ENCODE data around the gene B4GALNT1. TPM values are rescaled to one million over a fixed set of nuclear protein-coding genes. Genes with fewer than 3 reads are reported as not detected.
A peak's percentile ranks its signal among the peaks of the same experiment; 100 is the strongest.

Gene B4GALNT1
- total and polyA plus RNA-seq, 7 experiments from 2014 or later, result 1.4 TPM; not detected in 6

- DNase-seq, result no peak
- Mint-ChIP-seq H3K27ac (peak overlapping the region in 3 of 9 donors; percentile 86 to 93 (median 87)), H3K4me3 (peak overlapping the region; percentile 81 to 91 (median 86)), H3K36me3 (peaks cover 0 to 32% (median 18%) of the 10 kb centered on the region in 5 donors), H3K9me3 (no peaks in the 10 kb centered on the region), H3K27me3 (peaks cover 0 to 11% (median 5%) of the 10 kb centered on the region in 5 donors), H3K4me1 (peaks cover 20 to 48% (median 39%) of the 10 kb centered on the region in 7 donors)
- peaks cover 0 to 18% (median 0%) of the 10 kb centered on the region in 3 experiments for H3K36me3 ChIP-seq (ENCODE audit: control insufficient read depth in 2 of 3, insufficient read depth in 3 of 3, low read length in 3 of 3)
- H3K4me3 ChIP-seq (ENCODE audit: low read length), result no peak overlapping the region
- intact Hi-C loops (cut with micrococcal nuclease), result loop anchor here (2.0 kb wide), 2 partner anchors 15 kb away; partner anchors contain the start of gene PIP4K2C (in 1 of the 2)
- H3K4me1 ChIP-seq (ENCODE audit: control insufficient read depth in 2 of 2, insufficient read depth in 2 of 2, low read length in 2 of 2), result peaks cover 19 to 26% of the 10 kb centered on the region in 2 donors
- POLR2A ChIA-PET, result interaction anchor here (0.8 to 1.8 kb wide), 6 partner anchors 9 to 145 kb away, joined by 3 to 4 read pairs (median 3); no protein-coding TSS in a partner anchor
- no peaks in the 10 kb centered on the region for H3K9me3 ChIP-seq (ENCODE audit: control insufficient read depth in 2 of 3, low read length in 3 of 3)
- no peak overlapping the region for H3K27ac ChIP-seq (ENCODE audit: low read depth, low read length)
- CTCF ChIA-PET, result interaction anchor here (0.6 to 2.0 kb wide), 3 partner anchors 14 to 36 kb away, joined by 3 to 11 read pairs (median 8); no protein-coding TSS in a partner anchor
- no peak for ATAC-seq
- no peaks in the 10 kb centered on the region for H3K27me3 ChIP-seq (ENCODE audit: control insufficient read depth in 2 of 2, insufficient read depth in 2 of 2, low read length in 2 of 2)
Measured at GRCh38 chr12:57605811-57606311, 27.1 kb downstream of the B4GALNT1 start.

GRCh38 chr12:57604992-57605810, 27.8 kb downstream of the B4GALNT1 start:
- intact Hi-C loops (cut with micrococcal nuclease), result loop anchor here (1.0 to 2.0 kb wide), 2 partner anchors 14 kb away; partner anchors contain the start of gene PIP4K2C (in 2 of the 2)
- peaks cover 3 to 38% (median 18%) of the 10 kb centered on the region in 5 donors for H3K36me3 Mint-ChIP-seq
- Histone ChIP-seq H3K4me3 (ENCODE audit: low read length) (peak overlapping the region; percentile 71), H3K9me3 (ENCODE audit: control insufficient read depth in 2 of 3, low read length in 3 of 3) (no peaks in the 10 kb centered on the region), H3K27ac (ENCODE audit: low read depth, low read length) (peak overlapping the region; percentile 70), H3K36me3 (ENCODE audit: control insufficient read depth in 2 of 3, insufficient read depth in 3 of 3, low read length in 3 of 3) (peaks cover 0 to 25% (median 0%) of the 10 kb centered on the region in 3 experiments), H3K4me1 (ENCODE audit: control insufficient read depth in 2 of 2, insufficient read depth in 2 of 2, low read length in 2 of 2) (peaks cover 19 to 20% of the 10 kb centered on the region in 2 donors), H3K27me3 (ENCODE audit: control insufficient read depth in 2 of 2, insufficient read depth in 2 of 2, low read length in 2 of 2) (no peaks in the 10 kb centered on the region)
- no peak for DNase-seq
- H3K4me1 Mint-ChIP-seq, result peaks cover 20 to 41% (median 33%) of the 10 kb centered on the region in 7 donors
- POLR2A ChIA-PET, result interaction anchor here (1.2 to 1.8 kb wide), 6 partner anchors 12 to 145 kb away, joined by 3 to 4 read pairs (median 3); no protein-coding TSS in a partner anchor
- CTCF ChIA-PET, result interaction anchor here (0.6 to 2.0 kb wide), 3 partner anchors 15 to 67 kb away, joined by 3 to 11 read pairs (median 8); no protein-coding TSS in a partner anchor
- peaks cover 0 to 4% (median under 1%) of the 10 kb centered on the region in 5 donors for H3K27me3 Mint-ChIP-seq
- H3K27ac Mint-ChIP-seq, result peak overlapping the region; percentile 49 to 93 (median 86)
- ATAC-seq, result peak; percentile 54
- H3K9me3 Mint-ChIP-seq, result no peaks in the 10 kb centered on the region
- peak overlapping the region; percentile 81 to 91 (median 86) for H3K4me3 Mint-ChIP-seq

- Histone ChIP-seq H3K27me3 (ENCODE audit: control insufficient read depth in 2 of 2, insufficient read depth in 2 of 2, low read length in 2 of 2) (no peaks in the 10 kb centered on the region), H3K27ac (ENCODE audit: low read depth, low read length) (peak within 1 kb of the TSS; percentile 70), H3K36me3 (ENCODE audit: control insufficient read depth in 2 of 3, insufficient read depth in 3 of 3, low read length in 3 of 3) (peaks cover 0 to 32% (median 2%) of the 10 kb centered on the region in 3 experiments), H3K4me1 (ENCODE audit: control insufficient read depth in 2 of 2, insufficient read depth in 2 of 2, low read length in 2 of 2) (peaks cover 19 to 20% of the 10 kb centered on the region in 2 donors), H3K4me3 (ENCODE audit: low read length) (peak within 1 kb of the TSS; percentile 71), H3K9me3 (ENCODE audit: control insufficient read depth in 2 of 3, low read length in 3 of 3) (no peaks in the 10 kb centered on the region)
- ChIA-PET CTCF (interaction anchor here (0.6 to 2.0 kb wide), 2 partner anchors 16 to 66 kb away, joined by 3 to 8 read pairs; no protein-coding TSS in a partner anchor), POLR2A (interaction anchor here (1.0 to 1.7 kb wide), 4 partner anchors 11 to 146 kb away, joined by 3 to 4 read pairs (median 3); partner anchors contain the start of gene PIP4K2C)
- peak within 1 kb of the TSS; percentile 81 to 91 (median 86) for H3K4me3 Mint-ChIP-seq
- ATAC-seq (peak; percentile 68), DNase-seq (peak in 6 of 9 donors; percentile 31 to 51 (median 43))
- H3K36me3 Mint-ChIP-seq, result peaks cover 6 to 43% (median 18%) of the 10 kb centered on the region in 5 donors
- H3K9me3 Mint-ChIP-seq, result no peaks in the 10 kb centered on the region
- peak within 1 kb of the TSS; percentile 84 to 93 (median 87) for H3K27ac Mint-ChIP-seq
- H3K27me3 Mint-ChIP-seq, result peaks cover 0 to 2% (median 0%) of the 10 kb centered on the region in 5 donors
- H3K4me1 Mint-ChIP-seq, result peaks cover 20 to 40% (median 32%) of the 10 kb centered on the region in 7 donors
- intact Hi-C loops (cut with micrococcal nuclease), result loop anchor here (1.0 to 2.0 kb wide), 2 partner anchors 13 to 14 kb away; partner anchors contain the start of gene PIP4K2C (in 2 of the 2)
Measured at GRCh38 chr12:57604454-57604991, 28.5 kb downstream of the B4GALNT1 start, which contains the start of gene DTX3. TSS of gene DTX3 (plus strand) at chr12:57604824. CDS start at chr12:57606518, 1,694 bp downstream.

GRCh38 chr12:57603815-57604453, 29.1 kb downstream of the B4GALNT1 start:
- intact Hi-C loops (cut with micrococcal nuclease), result loop anchor here (1.0 to 2.0 kb wide), 2 partner anchors 13 kb away; partner anchors contain the start of gene PIP4K2C (in 2 of the 2)
- Mint-ChIP-seq H3K27ac (peak overlapping the region; percentile 84 to 93 (median 86)), H3K4me3 (peak overlapping the region; percentile 81 to 91 (median 86)), H3K27me3 (no peaks in the 10 kb centered on the region), H3K9me3 (no peaks in the 10 kb centered on the region), H3K4me1 (peaks cover 20 to 40% (median 32%) of the 10 kb centered on the region in 7 donors), H3K36me3 (peaks cover 6 to 45% (median 19%) of the 10 kb centered on the region in 5 donors)
- ATAC-seq (no peak), DNase-seq (no peak)
- POLR2A ChIA-PET, result interaction anchor here (0.6 to 1.7 kb wide), 4 partner anchors 11 to 683 kb away, joined by 3 to 4 read pairs (median 3); partner anchors contain the start of gene PIP4K2C
- H3K9me3 ChIP-seq (ENCODE audit: control insufficient read depth in 2 of 3, low read length in 3 of 3), result no peaks in the 10 kb centered on the region
- CTCF ChIA-PET, result interaction anchor here (0.5 to 1.2 kb wide), 2 partner anchors 20 to 481 kb away, joined by 3 read pairs; no protein-coding TSS in a partner anchor
- peak overlapping the region; percentile 70 for H3K27ac ChIP-seq (ENCODE audit: low read depth, low read length)
- H3K27me3 ChIP-seq (ENCODE audit: control insufficient read depth in 2 of 2, insufficient read depth in 2 of 2, low read length in 2 of 2), result no peaks in the 10 kb centered on the region
- H3K4me1 ChIP-seq (ENCODE audit: control insufficient read depth in 2 of 2, insufficient read depth in 2 of 2, low read length in 2 of 2), result peaks cover 19 to 20% of the 10 kb centered on the region in 2 donors
- H3K36me3 ChIP-seq (ENCODE audit: control insufficient read depth in 2 of 3, insufficient read depth in 3 of 3, low read length in 3 of 3), result peaks cover 4 to 37% (median 5%) of the 10 kb centered on the region in 3 experiments
- peak overlapping the region; percentile 71 for H3K4me3 ChIP-seq (ENCODE audit: low read length)

GRCh38 chr12:57603324-57603723, 29.7 kb downstream of the B4GALNT1 start:
- no peaks in the 10 kb centered on the region for H3K9me3 ChIP-seq (ENCODE audit: control insufficient read depth in 2 of 3, low read length in 3 of 3)
- no peaks in the 10 kb centered on the region for H3K27me3 ChIP-seq (ENCODE audit: control insufficient read depth in 2 of 2, insufficient read depth in 2 of 2, low read length in 2 of 2)
- H3K36me3 Mint-ChIP-seq, result peaks cover 6 to 46% (median 19%) of the 10 kb centered on the region in 5 donors
- POLR2A ChIA-PET, result interaction anchor here (0.6 to 1.1 kb wide), 2 partner anchors 11 to 682 kb away, joined by 3 read pairs; no protein-coding TSS in a partner anchor
- peaks cover 5 to 41% (median 7%) of the 10 kb centered on the region in 3 experiments for H3K36me3 ChIP-seq (ENCODE audit: control insufficient read depth in 2 of 3, insufficient read depth in 3 of 3, low read length in 3 of 3)
- no peak overlapping the region for H3K27ac ChIP-seq (ENCODE audit: low read depth, low read length)
- H3K27ac Mint-ChIP-seq, result peak overlapping the region; percentile 71 to 93 (median 86)
- H3K27me3 Mint-ChIP-seq, result no peaks in the 10 kb centered on the region
- H3K4me3 ChIP-seq (ENCODE audit: low read length), result peak overlapping the region; percentile 71
- ATAC-seq, result peak; percentile 45
- H3K4me1 ChIP-seq (ENCODE audit: control insufficient read depth in 2 of 2, insufficient read depth in 2 of 2, low read length in 2 of 2), result peaks cover 19 to 20% of the 10 kb centered on the region in 2 donors
- CTCF ChIA-PET, result interaction anchor here (0.5 to 1.2 kb wide), 2 partner anchors 20 to 480 kb away, joined by 3 read pairs; no protein-coding TSS in a partner anchor
- H3K4me3 Mint-ChIP-seq, result peak overlapping the region in 9 of 10 donors; percentile 81 to 91 (median 85)
- peaks cover 20 to 40% (median 32%) of the 10 kb centered on the region in 7 donors for H3K4me1 Mint-ChIP-seq
- intact Hi-C loops (cut with micrococcal nuclease), result no loop called here
- no peaks in the 10 kb centered on the region for H3K9me3 Mint-ChIP-seq
- DNase-seq, result no peak

Measured in naive thymus-derived CD4-positive, alpha-beta T cell (primary cell).